HG03097 (cell line): ENCODE measurements around the gene CLIP2.
"Not testable (repeated sequence)": the region's sequence is repeated elsewhere in the genome, so short reads cannot be mapped to it uniquely, and the experiment has no call there.

Source experiments
- ATAC-seq: cut with Tn5 transposase; IDR thresholded peaks from one replicate; pipeline ENCODE4 v1.9.1; 2021; ENCODE audit not compliant: unreplicated experiment, low FRiP score

CLIP2 gene

GRCh38 chr7:74420006-74420405 is 130.8 kb downstream of the CLIP2 start:
- no peak for ATAC-seq

- ATAC-seq: no peak
Observed at GRCh38 chr7:74424291-74424880, 135.2 kb downstream of the CLIP2 start.

- no peak for ATAC-seq
Observed at GRCh38 chr7:74428023-74428422, 138.8 kb downstream of the CLIP2 start.

GRCh38 chr7:74429153-74429747 is 140.0 kb downstream of the CLIP2 start:
- ATAC-seq: no peak

GRCh38 chr7:74430409-74430808 is 141.2 kb downstream of the CLIP2 start:
- not testable (repeated sequence) for ATAC-seq

GRCh38 chr7:74430961-74431466 is 141.8 kb downstream of the CLIP2 start:
- no peak for ATAC-seq

GRCh38 chr7:74437291-74437571 is 148.0 kb downstream of the CLIP2 start:
- ATAC-seq: not testable (repeated sequence)

- no peak for ATAC-seq
Observed at GRCh38 chr7:74438327-74438726, 149.1 kb downstream of the CLIP2 start.

- ATAC-seq: no peak
Observed at GRCh38 chr7:74439541-74439940, 150.3 kb downstream of the CLIP2 start.

GRCh38 chr7:74440143-74440542 is 150.9 kb downstream of the CLIP2 start:
- ATAC-seq: not testable (repeated sequence)

GRCh38 chr7:74441801-74442200 is 152.6 kb downstream of the CLIP2 start:
- no peak for ATAC-seq

- no peak for ATAC-seq
Observed at GRCh38 chr7:74443543-74444247, 154.5 kb downstream of the CLIP2 start.

GRCh38 chr7:74449144-74449543 is 159.9 kb downstream of the CLIP2 start:
- no peak for ATAC-seq

GRCh38 chr7:74449809-74450397 is 160.7 kb downstream of the CLIP2 start:
- ATAC-seq: no peak

- ATAC-seq: no peak
Observed at GRCh38 chr7:74452748-74453321, 163.6 kb downstream of the CLIP2 start.

GRCh38 chr7:74453322-74454011 is 164.3 kb downstream of the CLIP2 start, which contains the start of gene GTF2IRD1:
Gene GTF2IRD1, plus strand, starts transcription at chr7:74453906. Its CDS starts 54,175 bp downstream, at chr7:74508081.
- ATAC-seq: no peak

GRCh38 chr7:74454021-74454924 is 165.1 kb downstream of the CLIP2 start:
- ATAC-seq: no peak

GRCh38 chr7:74454925-74455288 is 165.7 kb downstream of the CLIP2 start:
- no peak for ATAC-seq

- ATAC-seq: no peak
Observed at GRCh38 chr7:74455291-74455804, 166.1 kb downstream of the CLIP2 start.
